H1 (cell line): ENCODE results near the gene TEDDM1. TPM values are rescaled to one million over a fixed set of nuclear protein-coding genes. Genes with fewer than 3 reads are reported as not detected.
A peak's percentile ranks its signal among the peaks of the same experiment; 100 is the strongest.

Experiments used
- CTCF ChIA-PET: fragments of 300-600 bp; sonication (Branson Sonifier 250); formaldehyde crosslinking; loops from one replicate; lab custom pipeline; 2021; ENCODE audit not compliant: partially characterized antibody; lab: Charles Lee
- POLR2A ChIA-PET: fragments of 300-600 bp; sonication (Branson Sonifier 250); formaldehyde crosslinking; loops from one replicate; lab custom pipeline; 2021; ENCODE audit warnings: inconsistent platforms; ENCODE audit not compliant: partially characterized antibody; lab: Charles Lee
- DNase-seq, 2 experiments: peaks; one replicate each; pipeline versions ENCODE4 v3.0.0 to v3.0.0-alpha.2; 2010 to 2022; ENCODE audit warnings: low spot score in 2 of 2, low read depth in 1 of 2, mixed read lengths in 1 of 2
- FAIRE-seq: peaks from 2 replicates; lab custom pipeline; 2011; peaks lifted over from hg19 to GRCh38; lab: Jason Lieb, UNC
- H2AFZ ChIP-seq: 2 replicates; pipeline ENCODE4 v1.8.1; 2012; ENCODE audit warnings: low read length, inconsistent platforms
- H2AK5ac ChIP-seq: 2 replicates; pipeline ENCODE4 v1.6.1; 2013; ENCODE audit warnings: low read depth, low read length
- H2BK120ac ChIP-seq: replicated peaks from 2 replicates; pipeline ENCODE3; 2013; ENCODE audit warnings: low read depth, low read length, inconsistent platforms
- H2BK12ac ChIP-seq: 2 replicates; pipeline ENCODE4 v1.6.1; 2013; ENCODE audit warnings: low read depth, low read length
- H2BK15ac ChIP-seq: 2 replicates; pipeline ENCODE4 v1.6.1; 2013; ENCODE audit warnings: low read length
- H2BK20ac ChIP-seq: 2 replicates; pipeline ENCODE4 v1.6.1; 2013; ENCODE audit warnings: low read length
- H2BK5ac ChIP-seq: 2 replicates; pipeline ENCODE4 v1.6.1; 2013; ENCODE audit warnings: low read depth, low read length
- H3K14ac ChIP-seq: 2 replicates; pipeline ENCODE4 v1.6.1; 2013; ENCODE audit warnings: inconsistent platforms; ENCODE audit not compliant: insufficient read length
- H3K18ac ChIP-seq: 2 replicates; pipeline ENCODE4 v1.6.1; 2013; ENCODE audit warnings: low read length; ENCODE audit errors: extremely low read depth
- H3K23ac ChIP-seq: 2 replicates; pipeline ENCODE4 v1.6.1; 2013; ENCODE audit warnings: inconsistent platforms; ENCODE audit not compliant: insufficient read length
- H3K23me2 ChIP-seq: 2 replicates; pipeline ENCODE4 v1.6.1; 2013; ENCODE audit warnings: low read depth, low read length
- H3K27ac ChIP-seq: 2 replicates; pipeline ENCODE4 v1.6.1; 2011; ENCODE audit warnings: low read depth, low read length, inconsistent platforms
- H3K27me3 ChIP-seq, 4 experiments: replicated peaks in 1 of 4; 1 replicate in 1 of 4; 2 replicates in 3 of 4; pipeline versions ENCODE4 v1.6.1 to v1.8.1; 2011 to 2013; ENCODE audit warnings: low read length in 3 of 4, mild to moderate bottlenecking in 3 of 4, inconsistent platforms in 2 of 4, mixed read lengths in 2 of 4, moderate library complexity in 1 of 4; ENCODE audit not compliant: control insufficient read depth in 3 of 4, insufficient read depth in 3 of 4; ENCODE audit errors: extremely low read depth in 1 of 4
- H3K36me3 ChIP-seq, 4 experiments: 2 replicates each; pipeline versions ENCODE4 v1.6.1 to v1.8.1; 2011 to 2013; ENCODE audit warnings: mild to moderate bottlenecking in 4 of 4, low read length in 3 of 4, moderate library complexity in 2 of 4, control low read depth in 1 of 4, inconsistent platforms in 1 of 4; ENCODE audit not compliant: insufficient read depth in 4 of 4, control insufficient read depth in 2 of 4
- H3K4ac ChIP-seq: replicated peaks from 2 replicates; pipeline ENCODE3; 2013; ENCODE audit warnings: low read length, low read depth, mixed read lengths, inconsistent platforms; ENCODE audit not compliant: insufficient read length
- H3K4me1 ChIP-seq, 4 experiments: replicated peaks in 1 of 4; 1 replicate in 1 of 4; 2 replicates in 3 of 4; pipeline versions ENCODE4 v1.6.1 to v1.8.1; 2011 to 2013; ENCODE audit warnings: low read length in 3 of 4, inconsistent platforms in 2 of 4, mixed read lengths in 1 of 4; ENCODE audit not compliant: insufficient read depth in 4 of 4, control insufficient read depth in 3 of 4
- H3K4me2 ChIP-seq, 2 experiments: 2 replicates each; pipeline versions ENCODE4 v1.6.1 to v1.8.1; 2011 to 2013; ENCODE audit warnings: low read depth in 2 of 2, low read length in 2 of 2, control low read depth in 1 of 2, inconsistent platforms in 1 of 2, mild to moderate bottlenecking in 1 of 2; ENCODE audit not compliant: insufficient read depth in 1 of 2
- H3K4me3 ChIP-seq, 4 experiments: fragments of 200-600, 300-600 bp in 1 of 4; sonication (generic), shearing (Covaris generic), sonication (Bioruptor Twin) in 1 of 4; 2 replicates each; pipeline versions ENCODE4 v1.5.1 to v1.8.1; 2011 to 2016; ENCODE audit warnings: low read length in 4 of 4, low read depth in 3 of 4, control low read depth in 2 of 4, inconsistent platforms in 2 of 4, mild to moderate bottlenecking in 2 of 4, mixed read lengths in 1 of 4, moderate library complexity in 1 of 4; ENCODE audit not compliant: insufficient read depth in 2 of 4; ENCODE audit errors: extremely low read depth in 1 of 4
- H3K56ac ChIP-seq: replicated peaks from 2 replicates; pipeline ENCODE3; 2013; ENCODE audit warnings: low read depth, mild to moderate bottlenecking, mixed read lengths, low read length, inconsistent platforms; ENCODE audit not compliant: insufficient read length
- H3K79me1 ChIP-seq: 2 replicates; pipeline ENCODE4 v1.6.1; 2013; ENCODE audit warnings: low read depth, low read length, control low read depth
- H3K79me2 ChIP-seq, 2 experiments: 2 replicates each; pipeline versions ENCODE4 v1.6.1 to v1.8.1; 2012 to 2013; ENCODE audit warnings: low read length in 2 of 2, mild to moderate bottlenecking in 2 of 2, inconsistent platforms in 1 of 2; ENCODE audit not compliant: insufficient read depth in 2 of 2, control insufficient read depth in 1 of 2
- H3K9ac ChIP-seq, 4 experiments: replicated peaks in 1 of 4; 1 replicate in 1 of 4; 2 replicates in 3 of 4; pipeline versions ENCODE4 v1.6.1 to v1.8.1; 2011 to 2013; ENCODE audit warnings: low read depth in 3 of 4, low read length in 3 of 4, control low read depth in 2 of 4, mild to moderate bottlenecking in 2 of 4, moderate library complexity in 2 of 4, inconsistent platforms in 1 of 4; ENCODE audit errors: extremely low read depth in 1 of 4
- H3K9me3 ChIP-seq, 2 experiments: 2 replicates each; pipeline versions ENCODE4 v1.6.1 to v1.8.1; 2012 to 2013; ENCODE audit warnings: mild to moderate bottlenecking in 2 of 2, moderate library complexity in 2 of 2, control low read depth in 1 of 2, inconsistent platforms in 1 of 2, low read depth in 1 of 2, low read length in 1 of 2, mixed read lengths in 1 of 2; ENCODE audit not compliant: insufficient read depth in 2 of 2
- H4K20me1 ChIP-seq, 2 experiments: replicated peaks in 1 of 2; 2 replicates each; pipeline versions ENCODE3 to v1.8.1; 2011 to 2013; ENCODE audit warnings: inconsistent platforms in 2 of 2, low read length in 2 of 2, mild to moderate bottlenecking in 1 of 2; ENCODE audit not compliant: insufficient read depth in 2 of 2, control insufficient read depth in 1 of 2
- H4K5ac ChIP-seq: 2 replicates; pipeline ENCODE4 v1.6.1; 2013; ENCODE audit warnings: low read length, low read depth, mixed read lengths, inconsistent platforms; ENCODE audit not compliant: insufficient read length
- H4K8ac ChIP-seq: 2 replicates; pipeline ENCODE4 v1.8.0; 2013; ENCODE audit warnings: mild to moderate bottlenecking, moderate library complexity, low read length, inconsistent platforms; ENCODE audit not compliant: insufficient read depth; ENCODE audit errors: extremely low read depth
- H4K91ac ChIP-seq: replicated peaks from 2 replicates; pipeline ENCODE3; 2013; ENCODE audit warnings: low read length, mixed read lengths, inconsistent platforms; ENCODE audit not compliant: insufficient read length
- ATF2 ChIP-seq: IDR thresholded peaks from 2 replicates; pipeline ENCODE4 v1.6.1; 2012; ENCODE audit warnings: low read length, inconsistent platforms
- BCL11A ChIP-seq, 2 experiments: IDR thresholded peaks; one replicate each; pipeline ENCODE4 v1.6.1; 2011; ENCODE audit warnings: low read depth in 2 of 2, low read length in 2 of 2, mild to moderate bottlenecking in 2 of 2
- BRCA1 ChIP-seq: IDR thresholded peaks from 2 replicates; pipeline ENCODE4 v1.6.1; 2012; ENCODE audit warnings: low read depth, low read length, improper control_type of control experiment
- CEBPB ChIP-seq: IDR thresholded peaks from 2 replicates; pipeline ENCODE4 v1.6.1; 2012; ENCODE audit warnings: low read depth, low read length
- CHD1 ChIP-seq: IDR thresholded peaks from 2 replicates; pipeline ENCODE4 v1.6.1; 2012; ENCODE audit warnings: low read depth, low read length, improper control_type of control experiment
- CREB1 ChIP-seq: IDR thresholded peaks from 2 replicates; pipeline ENCODE4 v1.6.1; 2012; ENCODE audit warnings: inconsistent platforms
- EZH2 ChIP-seq: fragments of 200-600 bp; sonication (generic); IDR thresholded peaks from 2 replicates; pipeline ENCODE4 v1.7.1; 2012; ENCODE audit warnings: low read depth, mild to moderate bottlenecking, moderate library complexity, low read length, inconsistent platforms; ENCODE audit not compliant: severe bottlenecking
- HDAC6 ChIP-seq: IDR thresholded peaks from one replicate; pipeline ENCODE4 v1.7.1; 2012; ENCODE audit warnings: low read depth, mild to moderate bottlenecking, inconsistent platforms, low read length, moderate library complexity
- POLR2A ChIP-seq, 2 experiments: IDR thresholded peaks; 1 replicate in 1 of 2; 2 replicates in 1 of 2; pipeline ENCODE4 v1.6.1; 2011; ENCODE audit warnings: low read depth in 2 of 2, low read length in 2 of 2, mild to moderate bottlenecking in 2 of 2; ENCODE audit errors: control extremely low read depth in 1 of 2
- RBBP5 ChIP-seq: IDR thresholded peaks from 2 replicates; pipeline ENCODE4 v1.7.1; 2012; ENCODE audit warnings: low read depth, mild to moderate bottlenecking, inconsistent platforms, low read length, moderate library complexity, borderline replicate concordance
- TAF1 ChIP-seq: IDR thresholded peaks from 2 replicates; pipeline ENCODE4 v1.6.1; 2011; ENCODE audit warnings: mild to moderate bottlenecking, low read depth, low read length
- WGBS, 2 experiments: shearing (Covaris generic) in 1 of 2; methylation state at CpG; one replicate each; pipeline versions ENCODE4 v1.1.6 to v1.1.7; 2013 to 2015; ENCODE audit warnings: low lambda C conversion rate in 2 of 2, mixed read lengths in 2 of 2, inconsistent platforms in 1 of 2, low coverage in 1 of 2, missing lambda C conversion rate in 1 of 2; ENCODE audit not compliant: insufficient replicate concordance in 2 of 2, insufficient coverage in 1 of 2, insufficient read length in 1 of 2; ENCODE audit errors: extremely low coverage in 1 of 2, missing lambda C conversion rate in 1 of 2; 5-methylcytosine and 5-hydroxymethylcytosine counted together
- polyA plus RNA-seq, 7 experiments: library from polyadenylated mRNA; depleted of rRNA in 3 of 7; stranded (reverse) in 5 of 7; unstranded in 2 of 7; fragments of >200 nt in 5 of 7; fragments of 200-250 nt in 2 of 7; gene quantifications; 1 replicate in 5 of 7; 2 replicates in 1 of 7; 4 replicates in 1 of 7; pipeline versions ENCODE4 v1.2.1 to v1.2.3, GENCODE V29; 2011 to 2013; ENCODE audit warnings: missing spikeins in 2 of 7, mixed read lengths in 2 of 7
- total RNA-seq: library from RNA; stranded (reverse); fragmentation: NEBNext Ultra II Directional; extraction: Animal tissue kit (Norgen Biotek cat#: 25700); gene quantifications from 2 replicates; pipeline ENCODE4 v1.2.1, GENCODE V29; 2021

Gene TEDDM1
- total and polyA plus RNA-seq, 2 of the 8 experiments (the other 6 are each of a cell fraction or from before 2014, with no cell fraction given), result not detected

- no peak for FAIRE-seq
- H4K91ac ChIP-seq, result no peak overlapping the region
- H4K5ac ChIP-seq, result no peak overlapping the region
- no peak overlapping the region for H3K23ac ChIP-seq
- H3K27me3 ChIP-seq, result no peaks in the 10 kb centered on the region
- no peak overlapping the region for H2BK15ac ChIP-seq
- TF ChIP-seq RBBP5, result no peak
- TF ChIP-seq ATF2, result no peak
- no peak for TF ChIP-seq EZH2
- TF ChIP-seq TAF1, result no peak
- no peak for TF ChIP-seq CHD1
- no peak for TF ChIP-seq HDAC6
- no peak for TF ChIP-seq BRCA1
- no peak for TF ChIP-seq CREB1
- TF ChIP-seq POLR2A (IDR thresholded peaks at IDR 0.05; ENCODE audit: control extremely low read depth in 1 of 2, low read depth in 2 of 2, low read length in 2 of 2), result no peak
- TF ChIP-seq BCL11A (IDR thresholded peaks at IDR 0.05; ENCODE audit: low read depth in 2 of 2, low read length in 2 of 2), result no peak
- no peak for TF ChIP-seq CEBPB
- no peak overlapping the region for H3K27ac ChIP-seq
- DNase-seq, result no peak
- H4K8ac ChIP-seq, result no peak overlapping the region
- no peak overlapping the region for H2BK12ac ChIP-seq
- no peaks in the 10 kb centered on the region for H3K36me3 ChIP-seq
- no peak overlapping the region for H3K18ac ChIP-seq
- no peak overlapping the region for H2BK20ac ChIP-seq
- CTCF ChIA-PET, result interaction anchor here (0.6 to 1.5 kb wide), 8 partner anchors 9 to 379 kb away, joined by 3 to 6 read pairs (median 3); no protein-coding TSS in a partner anchor
- H3K9ac ChIP-seq, result no peak overlapping the region
- no peaks in the 10 kb centered on the region for H3K79me2 ChIP-seq
- peaks cover 0 to 5% (median 0%) of the 10 kb centered on the region in 4 experiments; a peak in 2 of 7 replicates for H3K4me1 ChIP-seq
- WGBS, 2 experiments, result 87% methylated on average over 6 of the region's 6 CpGs; no CpG with 5 or more reads in 1 of the 2 experiments
- peak overlapping the region; percentile 95 for H2AFZ ChIP-seq
- H3K4ac ChIP-seq, result no peak overlapping the region
- H3K56ac ChIP-seq, result no peak overlapping the region
- H3K9me3 ChIP-seq, result no peaks in the 10 kb centered on the region
- H2BK5ac ChIP-seq, result no peak overlapping the region
- H3K23me2 ChIP-seq, result no peaks in the 10 kb centered on the region
- H2AK5ac ChIP-seq, result no peak overlapping the region
- no peak overlapping the region for H3K14ac ChIP-seq
- no peaks in the 10 kb centered on the region for H4K20me1 ChIP-seq
- H3K4me3 ChIP-seq, result no peak overlapping the region
- no peak overlapping the region for H2BK120ac ChIP-seq
- POLR2A ChIA-PET, result interaction anchor here (0.8 to 1.8 kb wide), 2 partner anchors 33 to 41 kb away, joined by 3 to 7 read pairs; no protein-coding TSS in a partner anchor
- no peak overlapping the region for H3K4me2 ChIP-seq
- no peaks in the 10 kb centered on the region for H3K79me1 ChIP-seq
These were observed 51.3 kb downstream of the TEDDM1 start for GRCh38 chr1:182348961-182349747.
